SK-N-SH (cell line): Measurements from ENCODE around the gene CDH13.

Experiments
- EP300 ChIP-seq, 2 experiments: IDR thresholded peaks; 2 replicates each; pipeline versions ENCODE4 v1.4.0 to v1.6.1; 2012; ENCODE audit warnings: borderline replicate concordance in 1 of 2, low read depth in 1 of 2, low read length in 1 of 2
- FOXM1 ChIP-seq: IDR thresholded peaks from 2 replicates; pipeline ENCODE4 v1.4.0; 2012; ENCODE audit warnings: low read depth, mild to moderate bottlenecking
- GABPA ChIP-seq: IDR thresholded peaks from 2 replicates; pipeline ENCODE4 v1.4.0; 2012; ENCODE audit warnings: low read depth, mild to moderate bottlenecking
- MEF2A ChIP-seq: IDR thresholded peaks from 2 replicates; pipeline ENCODE4 v1.4.0; 2012; ENCODE audit warnings: low read depth, borderline replicate concordance
- NFIC ChIP-seq: IDR thresholded peaks from 2 replicates; pipeline ENCODE4 v1.4.0; 2012; ENCODE audit warnings: borderline replicate concordance
- RAD21 ChIP-seq: IDR thresholded peaks from 2 replicates; pipeline ENCODE4 v1.6.1; 2012; ENCODE audit warnings: mild to moderate bottlenecking, low read length
- TEAD4 ChIP-seq: IDR thresholded peaks from 2 replicates; pipeline ENCODE4 v1.4.0; 2012; ENCODE audit warnings: mild to moderate bottlenecking, borderline replicate concordance; ENCODE audit not compliant: insufficient read depth
- YY1 ChIP-seq: IDR thresholded peaks from 2 replicates; pipeline ENCODE4 v1.4.0; 2012; ENCODE audit warnings: low read depth, mild to moderate bottlenecking
- TF ChIP-seq, protein P1 (sequence below): fragments of 200-600 bp; sonication (generic); IDR thresholded peaks from 2 replicates; pipeline ENCODE4 v1.6.1; 2017; ENCODE audit warnings: antibody characterized with exemption, mild to moderate bottlenecking, moderate library complexity

DNA sequence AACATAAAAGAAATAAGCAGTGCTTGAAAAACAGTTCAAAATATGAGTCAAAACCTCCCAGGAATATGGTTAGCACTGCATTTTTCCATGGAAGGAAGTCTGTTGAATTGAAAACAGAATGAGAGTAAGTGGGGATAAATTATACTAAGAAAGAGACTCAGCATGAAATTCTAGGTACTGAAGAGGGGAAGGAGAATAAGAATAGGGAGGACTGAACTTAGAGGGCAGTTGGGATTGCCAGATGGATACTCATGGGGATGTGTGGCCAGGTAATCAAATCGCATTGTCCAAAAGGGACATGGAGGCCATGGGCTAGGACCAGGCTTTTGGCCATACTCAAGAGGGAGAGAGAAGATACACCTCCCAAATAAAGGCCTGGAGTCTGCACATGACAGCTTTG is 247.9 kb downstream of the CDH13 start:
- TF ChIP-seq YY1 (no peak), RAD21 (no peak), EP300 (IDR thresholded peaks at IDR 0.05; ENCODE audit: borderline replicate concordance in 1 of 2, low read depth in 1 of 2, low read length in 1 of 2) (no peak), TEAD4 (no peak), GABPA (no peak), FOXM1 (no peak), MEF2A (no peak), NFIC (no peak)
- TF ChIP-seq, protein P1, sequence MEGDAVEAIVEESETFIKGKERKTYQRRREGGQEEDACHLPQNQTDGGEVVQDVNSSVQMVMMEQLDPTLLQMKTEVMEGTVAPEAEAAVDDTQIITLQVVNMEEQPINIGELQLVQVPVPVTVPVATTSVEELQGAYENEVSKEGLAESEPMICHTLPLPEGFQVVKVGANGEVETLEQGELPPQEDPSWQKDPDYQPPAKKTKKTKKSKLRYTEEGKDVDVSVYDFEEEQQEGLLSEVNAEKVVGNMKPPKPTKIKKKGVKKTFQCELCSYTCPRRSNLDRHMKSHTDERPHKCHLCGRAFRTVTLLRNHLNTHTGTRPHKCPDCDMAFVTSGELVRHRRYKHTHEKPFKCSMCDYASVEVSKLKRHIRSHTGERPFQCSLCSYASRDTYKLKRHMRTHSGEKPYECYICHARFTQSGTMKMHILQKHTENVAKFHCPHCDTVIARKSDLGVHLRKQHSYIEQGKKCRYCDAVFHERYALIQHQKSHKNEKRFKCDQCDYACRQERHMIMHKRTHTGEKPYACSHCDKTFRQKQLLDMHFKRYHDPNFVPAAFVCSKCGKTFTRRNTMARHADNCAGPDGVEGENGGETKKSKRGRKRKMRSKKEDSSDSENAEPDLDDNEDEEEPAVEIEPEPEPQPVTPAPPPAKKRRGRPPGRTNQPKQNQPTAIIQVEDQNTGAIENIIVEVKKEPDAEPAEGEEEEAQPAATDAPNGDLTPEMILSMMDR = no peak
